CD4-positive, alpha-beta T cell treated with Interleukin-15 for 1 hour (primary cell): Measurements from ENCODE around the gene APOD.
"Not testable (repeated sequence)": the region's sequence is repeated elsewhere in the genome, so short reads cannot be mapped to it uniquely, and the experiment has no call there.

Experiments used
- DNase-seq: peaks from one replicate; pipeline ENCODE4 v3.0.0-alpha.2; 2020

The APOD gene

GRCh38 chr3:195617784-195618659 lies 34.3 kb upstream of the APOD start:
- not testable (repeated sequence) for DNase-seq

GRCh38 chr3:195617134-195617533 lies 33.4 kb upstream of the APOD start:
- not testable (repeated sequence) for DNase-seq

GRCh38 chr3:195616681-195617080 lies 32.9 kb upstream of the APOD start:
- DNase-seq = no peak

DNA sequence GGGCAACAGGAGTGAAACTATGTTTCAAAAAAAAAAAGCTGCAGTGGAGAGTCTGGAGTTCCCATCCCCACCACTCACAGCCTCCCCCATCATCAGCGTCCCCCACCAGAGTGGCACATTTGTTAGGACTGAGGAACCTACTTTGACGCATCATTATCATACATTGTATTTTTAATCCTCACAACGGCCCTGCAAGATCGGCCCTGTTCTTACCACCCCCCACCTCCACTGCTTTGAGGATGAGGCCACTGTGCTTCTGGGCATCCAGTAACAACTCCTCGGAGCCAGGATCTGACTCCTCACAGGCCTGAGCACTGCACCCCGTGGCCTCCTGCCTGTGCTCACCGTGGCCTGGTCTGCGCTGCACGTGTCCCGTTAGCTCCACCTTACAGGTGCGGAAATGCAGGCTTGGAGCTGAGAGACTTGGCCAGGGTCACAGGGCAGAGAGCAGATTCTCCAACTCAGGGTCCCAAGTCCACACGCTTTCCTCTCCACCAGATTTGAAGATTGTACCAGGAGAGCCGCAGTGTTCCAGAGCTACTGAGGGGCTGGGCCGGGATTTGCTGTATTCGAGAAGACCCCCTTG lies 32.3 kb upstream of the APOD start:
- not testable (repeated sequence) for DNase-seq

DNA sequence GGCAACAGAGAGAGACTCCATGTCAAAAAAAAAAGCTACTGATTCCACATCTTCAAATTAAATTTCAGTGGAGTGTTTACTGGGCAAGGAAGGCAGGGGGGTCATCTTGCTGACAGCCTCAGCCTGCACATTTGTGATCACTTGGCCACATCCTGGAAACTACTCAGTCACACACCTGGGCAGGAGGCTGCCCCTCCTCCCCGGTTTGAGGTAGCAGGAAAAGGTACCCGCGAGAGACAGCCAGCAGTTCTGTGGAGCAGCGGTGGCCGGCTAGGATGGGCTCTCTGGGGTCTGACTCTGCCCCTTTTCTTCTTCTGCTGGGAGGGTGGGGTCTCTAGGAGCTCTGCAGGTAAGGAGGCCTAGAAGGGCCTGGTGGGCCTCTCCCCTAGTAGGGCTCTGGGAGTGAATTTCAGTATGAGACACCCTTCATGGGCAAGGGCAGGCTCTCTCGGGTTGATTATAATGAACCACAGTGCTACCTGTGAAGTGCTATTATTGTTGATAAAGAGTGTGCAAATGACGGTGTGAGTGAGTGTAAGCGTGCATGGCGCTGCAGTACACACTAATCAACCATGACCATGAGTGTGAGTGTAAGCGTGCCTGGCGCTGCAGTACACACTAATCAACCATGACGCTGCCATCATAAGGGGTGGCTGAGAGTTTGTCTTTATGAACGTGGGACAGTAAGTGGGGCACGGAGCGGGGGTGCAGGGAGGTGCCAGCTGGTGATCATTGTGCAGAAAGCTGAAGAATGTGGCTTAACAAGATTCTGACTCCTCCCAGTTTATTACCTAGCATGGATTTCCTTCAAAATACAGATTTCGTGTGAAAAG lies 31.1 kb upstream of the APOD start:
- DNase-seq = not testable (repeated sequence)

GRCh38 chr3:195613468-195614069 lies 29.8 kb upstream of the APOD start:
- no peak for DNase-seq

GRCh38 chr3:195612075-195612800 lies 28.5 kb upstream of the APOD start:
- no peak for DNase-seq

DNA sequence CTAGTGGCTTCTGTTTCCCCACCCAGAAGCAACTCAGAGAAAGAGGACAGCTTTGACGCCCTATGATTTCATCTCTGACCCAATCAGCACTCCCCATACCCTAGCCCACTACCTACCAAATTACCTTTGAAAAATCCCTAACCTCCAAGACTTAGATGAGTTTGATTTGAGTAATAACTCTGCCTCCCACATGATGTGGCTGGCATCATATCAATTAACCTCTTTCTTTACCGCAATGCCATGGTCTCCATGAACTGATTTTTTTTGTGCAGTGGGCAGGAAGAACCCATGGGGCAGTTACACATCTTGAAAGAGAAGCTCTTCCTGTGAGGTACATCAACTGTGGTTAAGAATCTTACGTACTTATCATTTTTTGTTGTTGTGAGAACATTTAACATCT lies 25.5 kb upstream of the APOD start:
- DNase-seq = peak; percentile 37

DNA sequence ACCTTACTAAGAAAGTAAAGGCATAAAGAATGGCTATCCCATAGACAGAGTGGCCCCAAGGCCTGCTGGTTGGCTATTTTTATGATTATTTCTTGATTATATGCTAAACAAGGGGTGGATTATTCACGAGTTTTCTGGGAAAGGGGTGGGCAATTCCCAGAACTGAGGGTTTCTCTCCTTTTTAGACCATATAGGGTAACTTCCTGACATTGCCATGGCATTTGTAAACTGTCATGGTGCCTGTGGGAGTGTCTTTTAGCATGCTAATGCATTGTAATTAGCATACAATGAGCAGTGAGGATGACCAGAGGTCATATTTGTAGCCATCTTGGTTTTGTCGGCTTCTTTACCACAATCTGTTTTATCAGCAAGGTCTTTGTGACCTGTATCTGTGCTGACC lies 18.0 kb upstream of the APOD start:
- not testable (repeated sequence) for DNase-seq

DNA sequence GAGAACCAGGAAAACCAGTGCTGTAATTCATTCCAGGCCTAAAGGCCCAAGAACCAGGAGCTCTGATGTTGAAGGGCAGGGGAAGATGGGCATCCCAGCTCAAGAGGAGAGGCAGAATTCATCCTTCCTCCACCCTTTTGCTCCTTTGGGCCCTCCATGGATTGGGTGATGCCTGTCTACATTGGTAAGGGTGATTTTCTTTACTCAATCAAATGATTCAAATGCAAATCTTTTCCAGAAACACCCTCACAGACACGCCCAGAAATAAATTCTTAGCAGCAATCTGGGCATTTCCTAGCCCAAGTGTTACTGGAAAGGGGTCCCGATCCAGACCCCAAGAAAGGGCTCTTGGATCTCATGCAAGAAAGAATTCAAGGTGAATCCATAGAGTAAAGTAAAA lies 17.6 kb upstream of the APOD start:
- no peak for DNase-seq

DNA sequence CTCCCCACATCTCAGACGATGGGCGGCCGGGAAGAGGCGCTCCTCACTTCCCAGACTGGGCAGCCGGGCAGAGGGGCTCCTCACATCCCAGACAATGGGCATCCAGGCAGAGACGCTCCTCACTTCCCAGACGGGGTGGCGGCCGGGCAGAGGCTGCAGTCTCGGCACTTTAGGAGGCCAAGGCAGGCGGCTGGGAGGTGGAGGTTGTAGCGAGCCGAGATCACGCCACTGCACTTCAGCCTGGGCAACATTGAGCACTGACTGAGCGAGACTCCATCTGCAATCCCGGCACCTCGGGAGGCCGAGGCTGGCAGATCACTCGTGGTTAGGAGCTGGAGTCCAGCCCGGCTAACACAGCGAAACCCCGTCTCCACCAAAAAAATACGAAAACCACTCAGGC lies 16.2 kb upstream of the APOD start:
- not testable (repeated sequence) for DNase-seq

GRCh38 chr3:195599516-195599915 lies 15.8 kb upstream of the APOD start:
- DNase-seq = not testable (repeated sequence)

DNA sequence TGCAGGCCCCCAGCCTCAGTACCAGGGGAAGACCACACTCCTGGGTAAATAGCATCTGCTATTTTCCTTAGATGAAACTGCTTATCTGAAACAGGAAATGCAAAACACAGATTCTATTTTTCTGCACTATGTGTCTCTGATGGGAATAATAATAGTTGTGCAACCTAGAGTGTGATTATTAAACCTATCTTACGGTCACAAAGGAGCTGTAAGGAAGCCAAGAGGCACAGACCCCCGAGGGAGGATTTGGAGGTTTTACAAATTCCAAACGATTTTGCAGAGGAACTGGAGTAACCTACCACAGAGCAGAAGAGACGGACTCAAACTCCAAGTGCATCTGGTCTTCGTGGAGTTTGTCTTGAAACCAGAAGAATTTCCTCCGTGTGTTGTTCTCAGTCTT lies 14.1 kb upstream of the APOD start:
- DNase-seq = no peak

GRCh38 chr3:195597229-195597628 lies 13.5 kb upstream of the APOD start:
- no peak for DNase-seq

- no peak for DNase-seq
Observed at GRCh38 chr3:195596765-195597171, 13.0 kb upstream of the APOD start.

DNA sequence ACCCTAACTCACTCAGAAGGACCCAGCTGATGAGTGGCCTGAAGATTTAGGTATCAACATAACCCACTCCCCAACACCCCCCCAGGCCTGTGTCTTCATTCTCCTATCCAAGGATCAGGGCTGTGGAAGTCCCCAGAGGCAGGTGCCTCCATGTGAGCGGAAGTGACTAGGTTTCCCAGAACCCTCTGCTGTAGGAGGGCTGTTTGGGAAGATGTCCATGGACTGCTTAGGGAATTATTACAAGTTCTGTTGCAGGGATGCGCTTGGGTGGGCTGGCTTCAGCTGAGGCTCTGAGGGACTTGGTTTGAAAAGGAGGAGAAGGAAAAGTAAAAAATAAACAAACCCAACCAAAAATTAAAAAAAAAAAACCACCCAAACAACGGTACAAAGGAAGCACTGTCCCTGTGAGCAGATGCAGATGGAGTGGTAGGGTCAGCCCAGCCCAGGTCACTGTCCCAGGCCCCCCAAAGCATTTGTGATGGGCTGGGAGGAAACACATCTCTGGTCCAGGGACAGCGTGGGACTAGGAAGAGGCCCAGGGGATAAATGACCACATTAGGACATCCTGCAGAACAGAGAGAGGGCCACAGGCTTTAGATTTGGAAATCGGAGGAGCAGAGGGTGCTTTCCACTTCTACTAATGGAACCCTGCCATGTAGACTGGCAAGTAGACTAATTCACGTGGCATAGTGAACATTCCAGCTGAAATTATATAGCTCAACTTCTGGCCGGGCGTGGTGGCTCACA lies 12.2 kb upstream of the APOD start:
- DNase-seq = no peak

DNA sequence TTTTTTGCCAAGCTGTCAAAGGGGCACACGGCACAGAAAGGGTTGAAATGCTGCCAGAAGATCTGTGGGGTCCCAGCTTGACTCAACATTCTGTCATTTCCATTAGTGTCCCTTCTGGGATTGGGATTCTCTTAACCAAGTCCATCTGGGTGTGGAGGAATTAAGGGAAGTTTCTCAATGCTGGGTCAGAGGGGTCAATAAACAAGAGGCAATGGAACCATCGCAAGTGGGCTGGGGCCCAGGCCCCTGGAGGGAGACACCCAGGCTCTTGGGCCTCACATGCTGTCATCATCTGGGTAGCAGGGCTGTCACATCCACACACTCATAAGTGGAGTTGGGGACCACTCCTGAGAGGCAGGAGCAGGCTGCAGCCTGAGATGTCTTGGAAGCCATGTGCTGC lies 8.1 kb upstream of the APOD start:
- DNase-seq = no peak

- no peak for DNase-seq
Observed at GRCh38 chr3:195591220-195591619, 7.5 kb upstream of the APOD start.

GRCh38 chr3:195590381-195590780 lies 6.6 kb upstream of the APOD start:
- not testable (repeated sequence) for DNase-seq

DNA sequence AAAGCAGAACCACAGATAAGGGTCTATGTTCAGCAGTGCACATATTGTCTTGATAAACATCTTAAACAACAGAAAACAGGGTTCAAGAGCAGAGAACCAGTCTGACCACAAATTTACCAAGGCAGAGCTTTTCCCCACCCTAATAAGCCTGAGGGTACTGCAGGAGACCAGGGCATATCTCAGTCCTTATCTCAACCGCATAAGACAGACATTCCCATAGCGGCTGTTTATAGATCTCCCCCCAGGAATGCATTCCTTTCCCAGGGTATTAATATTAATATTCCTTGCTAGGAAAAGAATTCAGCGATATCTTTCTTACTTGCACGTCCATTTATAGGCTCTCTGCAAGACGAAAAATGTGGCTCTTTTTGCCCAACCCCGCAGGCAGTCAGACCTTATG lies 6.1 kb upstream of the APOD start:
- DNase-seq = not testable (repeated sequence)

- DNase-seq = no peak
Observed at GRCh38 chr3:195587824-195588223, 4.1 kb upstream of the APOD start.

DNA sequence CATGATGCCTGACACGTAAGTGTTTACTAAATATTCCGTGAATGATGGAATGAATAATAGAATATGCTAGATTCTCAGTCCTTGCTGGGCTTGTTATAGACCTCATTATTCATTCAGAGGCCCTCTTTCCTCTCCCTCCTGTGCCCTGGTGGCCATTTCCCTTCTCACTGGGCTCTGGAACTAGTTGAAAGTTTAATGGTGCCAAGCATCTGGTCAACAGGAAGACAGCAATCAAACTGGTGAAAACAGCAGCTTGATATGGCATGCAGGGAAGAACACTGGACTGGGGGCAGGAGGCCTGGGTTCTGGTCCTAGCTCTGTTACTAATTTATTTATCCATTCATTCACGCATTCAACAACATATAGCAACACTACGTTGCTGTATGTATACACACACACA lies 3.7 kb upstream of the APOD start:
- DNase-seq = no peak
